Sigmoid colon (tissue), 3 donors: ENCODE data around the gene NFIB.

Source experiments
- POLR2A ChIP-seq, 2 donors: fragments of 450-650 bp; IDR thresholded peaks; one replicate each; pipeline ENCODE4 v1.6.1; 2016; ENCODE audit warnings: antibody characterized with exemption in 2 of 2, mild to moderate bottlenecking in 2 of 2, moderate library complexity in 2 of 2
- TF ChIP-seq, protein P1 (sequence below), 4 experiments: fragments of 450-650 bp in 3 of 4; fragments of 200-600 bp in 1 of 4; IDR thresholded peaks; one replicate each; pipeline ENCODE4 v1.5.1; 2016 to 2019; ENCODE audit warnings: antibody characterized with exemption in 4 of 4, mild to moderate bottlenecking in 3 of 4, moderate library complexity in 2 of 4

DNA sequence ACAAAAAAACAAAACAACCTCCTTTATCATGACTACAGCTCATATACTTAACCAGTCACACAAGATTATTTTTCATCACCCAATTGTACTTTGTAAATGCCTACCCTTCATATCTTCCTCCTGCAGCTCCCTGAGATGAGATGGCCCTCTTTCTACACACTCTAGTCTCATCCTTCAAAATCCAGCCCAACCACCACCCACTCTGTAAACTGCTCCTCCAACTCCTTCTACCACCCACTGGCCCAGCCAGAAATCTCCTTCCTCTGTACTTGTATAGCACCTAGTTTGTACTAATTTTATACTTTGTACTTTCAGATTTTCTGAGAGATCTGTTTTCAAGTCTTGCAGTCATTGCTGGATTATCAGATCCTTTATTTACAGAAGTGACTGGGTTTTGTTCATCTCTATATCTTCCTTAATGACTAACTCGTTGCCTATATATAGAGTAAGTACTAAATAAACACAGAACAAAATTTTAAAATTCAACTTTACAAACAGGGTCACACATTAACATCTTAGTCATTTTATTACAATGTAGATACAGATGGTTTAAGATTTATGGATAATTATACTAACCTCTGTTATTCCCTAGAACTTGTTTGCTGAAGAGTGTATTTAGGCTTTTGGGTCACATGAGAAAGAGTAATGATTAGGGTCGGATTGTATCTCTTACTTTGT is 155.7 kb downstream of the NFIB start:
- TF ChIP-seq, protein P1, sequence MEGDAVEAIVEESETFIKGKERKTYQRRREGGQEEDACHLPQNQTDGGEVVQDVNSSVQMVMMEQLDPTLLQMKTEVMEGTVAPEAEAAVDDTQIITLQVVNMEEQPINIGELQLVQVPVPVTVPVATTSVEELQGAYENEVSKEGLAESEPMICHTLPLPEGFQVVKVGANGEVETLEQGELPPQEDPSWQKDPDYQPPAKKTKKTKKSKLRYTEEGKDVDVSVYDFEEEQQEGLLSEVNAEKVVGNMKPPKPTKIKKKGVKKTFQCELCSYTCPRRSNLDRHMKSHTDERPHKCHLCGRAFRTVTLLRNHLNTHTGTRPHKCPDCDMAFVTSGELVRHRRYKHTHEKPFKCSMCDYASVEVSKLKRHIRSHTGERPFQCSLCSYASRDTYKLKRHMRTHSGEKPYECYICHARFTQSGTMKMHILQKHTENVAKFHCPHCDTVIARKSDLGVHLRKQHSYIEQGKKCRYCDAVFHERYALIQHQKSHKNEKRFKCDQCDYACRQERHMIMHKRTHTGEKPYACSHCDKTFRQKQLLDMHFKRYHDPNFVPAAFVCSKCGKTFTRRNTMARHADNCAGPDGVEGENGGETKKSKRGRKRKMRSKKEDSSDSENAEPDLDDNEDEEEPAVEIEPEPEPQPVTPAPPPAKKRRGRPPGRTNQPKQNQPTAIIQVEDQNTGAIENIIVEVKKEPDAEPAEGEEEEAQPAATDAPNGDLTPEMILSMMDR (IDR thresholded peaks at IDR 0.05): no peak
- no peak for TF ChIP-seq POLR2A (IDR thresholded peaks at IDR 0.05)
